ENCODE measurements around the gene MYH9.
"Not testable (repeated sequence)": the region's sequence is repeated elsewhere in the genome, so short reads cannot be mapped to it uniquely, and the experiment has no call there.

MYH9 gene

GRCh38 chr22:36261675-36262074 lies 126.1 kb downstream of the MYH9 start:
- not testable (repeated sequence) for DNase-seq

GRCh38 chr22:36259615-36260300 lies 128.0 kb downstream of the MYH9 start:
- DNase-seq: no peak

DNA sequence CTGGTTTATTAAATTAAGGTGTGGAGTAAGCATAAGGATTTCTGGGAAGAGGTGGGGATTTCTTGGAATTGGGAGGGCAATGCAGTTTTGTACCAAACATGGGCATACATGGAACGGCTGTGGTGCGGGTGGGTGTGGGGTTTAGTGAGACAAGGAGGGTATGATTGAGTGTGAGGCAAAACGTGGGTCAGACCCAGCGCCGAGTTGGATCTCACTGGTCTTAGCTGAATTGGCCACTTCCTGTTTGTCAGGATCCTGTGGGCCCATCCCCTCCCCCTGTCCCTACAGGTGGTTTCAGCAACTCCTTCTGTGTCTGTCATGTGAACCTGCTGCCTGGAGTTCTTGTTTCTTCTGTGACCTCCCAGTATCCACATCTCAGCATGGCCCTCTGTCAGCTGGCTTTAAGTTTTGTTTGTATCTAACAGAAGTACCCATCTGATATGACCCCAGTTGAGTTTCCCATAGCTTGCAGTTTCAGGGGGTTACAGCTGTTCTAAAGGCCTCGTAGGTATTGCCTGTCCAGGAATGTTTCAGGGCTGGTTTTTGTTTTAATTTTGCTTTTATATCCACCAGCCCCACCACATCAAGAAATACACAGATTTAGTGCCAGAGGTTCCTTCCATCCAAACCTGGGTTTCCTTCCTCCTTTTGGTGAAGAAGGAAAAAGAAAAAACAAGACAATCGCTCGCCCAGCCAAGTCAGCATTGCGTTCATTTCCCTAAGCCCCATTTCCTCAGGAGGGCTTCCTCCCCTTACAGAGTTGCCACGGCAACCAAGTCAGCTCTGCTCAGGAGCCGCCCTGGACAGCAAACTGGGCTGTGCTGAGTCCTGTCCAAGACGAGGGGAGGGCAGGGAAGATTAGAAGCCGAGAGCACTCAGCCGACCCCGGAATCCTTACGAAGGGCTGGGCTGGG lies 128.8 kb downstream of the MYH9 start:
- peak; percentile 41 for DNase-seq

DNA sequence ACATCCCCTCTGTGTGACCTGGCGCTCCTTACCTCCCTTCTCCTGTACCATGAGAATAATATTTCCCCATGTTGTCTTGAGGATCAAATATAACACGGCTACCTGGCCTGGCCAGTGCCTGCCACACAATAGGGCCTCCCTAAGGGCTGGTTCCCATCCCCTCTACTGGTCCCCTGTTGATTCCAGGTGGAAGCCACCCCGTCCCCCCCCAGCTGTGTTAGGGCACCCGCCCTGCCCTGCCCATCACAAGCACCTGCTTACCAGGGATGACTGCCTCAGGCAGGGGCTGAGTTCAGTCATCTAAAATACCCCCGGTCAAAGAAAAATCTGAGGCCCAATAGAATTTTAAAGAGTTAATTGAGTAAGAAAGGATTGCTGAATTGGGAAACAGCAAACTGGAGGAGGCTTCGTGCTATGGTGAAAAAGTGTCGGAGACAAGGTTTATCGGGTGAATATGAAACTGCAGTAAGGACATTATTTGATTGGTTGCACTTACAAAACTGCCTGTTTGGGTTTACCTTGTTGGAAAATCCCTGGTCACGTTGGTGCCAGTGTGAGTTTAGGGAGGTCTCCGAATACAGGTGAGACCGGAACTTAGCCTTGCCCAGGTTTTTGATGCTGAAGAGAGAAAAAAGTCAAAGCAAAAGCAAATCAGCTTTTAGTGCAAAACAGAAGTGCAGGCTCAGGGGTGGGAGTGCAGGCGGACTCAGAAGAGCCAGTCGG lies 129.7 kb downstream of the MYH9 start:
- DNase-seq: no peak

GRCh38 chr22:36257308-36257707 lies 130.5 kb downstream of the MYH9 start:
- DNase-seq: no peak

GRCh38 chr22:36256478-36256877 lies 131.3 kb downstream of the MYH9 start:
- no peak for DNase-seq

DNA sequence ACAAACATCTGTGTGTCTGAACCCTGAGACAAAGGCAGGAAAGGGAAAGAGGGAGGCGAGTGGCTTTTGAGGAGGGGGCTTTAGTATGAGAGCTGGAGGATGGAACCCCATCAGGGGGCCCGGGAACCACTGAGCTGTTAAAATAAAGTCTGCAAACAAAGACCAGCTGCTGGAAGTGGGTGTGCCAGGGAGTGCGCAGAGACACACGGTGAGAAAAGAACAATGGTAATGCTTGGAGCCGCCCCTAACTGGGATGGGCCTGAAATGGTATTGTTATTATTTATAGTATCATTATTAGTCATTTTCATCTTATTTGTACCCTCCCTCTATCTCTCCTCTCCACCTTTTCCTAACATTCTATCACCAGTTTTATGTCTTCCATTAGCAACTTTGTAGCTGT lies 132.2 kb downstream of the MYH9 start:
- DNase-seq: not testable (repeated sequence)

- DNase-seq: peak; percentile 69
Observed at GRCh38 chr22:36253523-36254490, 134.0 kb downstream of the MYH9 start.

DNA sequence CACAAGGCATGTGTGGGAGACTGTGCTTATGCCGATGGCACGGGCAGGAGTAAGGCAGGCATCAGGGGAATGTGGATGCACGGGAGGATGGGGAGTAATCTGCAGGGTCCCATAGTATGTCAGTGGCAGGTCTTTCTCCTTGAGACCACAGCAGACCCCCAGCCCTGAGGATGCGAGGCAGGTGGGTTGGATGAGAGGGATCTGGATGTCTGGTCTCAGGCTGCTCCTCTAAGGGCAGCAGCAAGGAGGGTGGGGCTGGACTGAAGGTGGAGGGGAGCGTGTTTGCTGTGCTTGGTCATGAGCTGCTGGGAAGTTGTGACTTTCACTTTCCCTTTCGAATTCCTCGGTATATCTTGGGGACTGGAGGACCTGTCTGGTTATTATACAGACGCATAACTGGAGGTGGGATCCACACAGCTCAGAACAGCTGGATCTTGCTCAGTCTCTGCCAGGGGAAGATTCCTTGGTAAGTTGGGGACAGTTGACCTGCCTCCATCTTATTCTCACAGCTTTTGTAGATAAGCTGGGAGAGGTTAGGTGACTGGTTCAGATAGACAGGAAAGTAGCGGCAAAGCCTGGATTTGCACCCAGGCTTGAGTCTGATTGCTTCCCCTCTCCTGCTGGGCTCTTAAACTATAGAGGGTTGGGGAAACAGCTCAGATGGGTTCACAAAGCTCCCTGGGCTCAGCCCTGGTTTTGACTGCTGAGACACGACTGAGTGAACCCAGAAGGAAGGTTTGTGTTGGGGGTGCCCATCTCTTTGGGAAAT lies 134.8 kb downstream of the MYH9 start, which contains the start of gene APOL1:
Gene APOL1 (plus strand): TSS at position 380 of the 769 bp plus-strand sequence. CDS start 1,823 bp downstream, outside the sequence.
- peak; percentile 82 for DNase-seq

DNA sequence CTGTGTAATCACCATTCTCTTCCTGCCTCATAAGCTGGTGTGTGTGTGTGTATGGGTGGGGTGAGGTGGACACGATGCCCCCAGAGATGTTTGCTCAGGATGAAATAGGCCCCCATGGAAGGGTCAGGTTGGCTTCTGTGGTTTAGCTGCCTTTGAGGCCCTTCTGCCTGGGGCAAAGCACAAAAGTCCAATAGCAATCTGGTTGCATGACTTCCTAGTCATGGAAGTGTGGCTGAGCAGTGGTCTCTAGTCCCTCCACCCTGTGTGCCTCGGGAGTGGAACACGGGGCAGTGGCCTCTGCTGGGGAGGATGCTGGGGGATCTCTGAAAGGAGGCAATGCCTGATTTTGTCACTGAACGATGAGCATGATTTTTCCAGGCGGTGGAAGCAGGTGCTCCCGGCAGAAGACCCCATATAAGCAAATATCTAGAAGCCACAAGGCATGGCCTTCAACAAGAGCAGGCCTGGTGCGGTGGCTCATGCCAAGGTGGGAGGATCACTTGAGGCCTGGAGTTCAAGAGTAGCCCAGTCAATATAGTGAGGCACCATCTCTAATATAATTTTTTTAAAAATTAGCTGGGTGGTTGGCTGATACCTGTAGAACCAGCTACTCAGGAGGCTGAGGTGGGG lies 135.7 kb downstream of the MYH9 start:
- not testable (repeated sequence) for DNase-seq

DNA sequence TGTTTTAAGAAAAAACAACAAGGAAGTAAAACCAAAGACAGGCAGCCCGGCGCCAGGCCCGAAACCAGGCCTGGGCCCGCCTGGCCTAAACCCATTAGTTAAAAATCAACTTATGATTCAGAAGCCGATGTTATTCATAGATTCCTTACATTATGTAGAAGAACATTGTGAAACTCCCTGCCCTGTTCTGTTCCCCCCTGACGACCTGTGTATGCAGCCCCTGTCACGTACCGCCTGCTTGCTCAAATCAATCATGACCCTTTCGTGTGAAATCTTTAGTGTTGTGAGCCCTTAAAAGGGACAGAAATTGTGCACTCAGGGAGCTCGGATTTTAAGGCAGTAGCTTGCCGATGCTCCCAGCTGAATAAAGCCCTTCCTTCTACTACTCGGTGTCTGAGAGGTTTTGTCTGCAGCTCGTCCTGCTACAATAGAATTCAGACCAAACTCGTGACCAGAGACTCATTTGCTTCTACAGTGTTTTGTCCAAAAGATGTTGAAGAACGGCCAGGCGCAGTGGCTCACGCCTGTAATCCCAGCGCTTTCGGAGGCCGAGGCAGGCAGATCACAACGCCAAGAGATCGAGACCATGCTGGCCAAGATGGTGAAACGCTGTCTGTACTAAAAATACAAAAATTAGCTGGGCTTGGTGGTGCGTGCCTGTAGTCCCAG lies 137.3 kb downstream of the MYH9 start:
- DNase-seq: not testable (repeated sequence)

- DNase-seq: no peak
Observed at GRCh38 chr22:36249160-36249559, 138.6 kb downstream of the MYH9 start.

DNA sequence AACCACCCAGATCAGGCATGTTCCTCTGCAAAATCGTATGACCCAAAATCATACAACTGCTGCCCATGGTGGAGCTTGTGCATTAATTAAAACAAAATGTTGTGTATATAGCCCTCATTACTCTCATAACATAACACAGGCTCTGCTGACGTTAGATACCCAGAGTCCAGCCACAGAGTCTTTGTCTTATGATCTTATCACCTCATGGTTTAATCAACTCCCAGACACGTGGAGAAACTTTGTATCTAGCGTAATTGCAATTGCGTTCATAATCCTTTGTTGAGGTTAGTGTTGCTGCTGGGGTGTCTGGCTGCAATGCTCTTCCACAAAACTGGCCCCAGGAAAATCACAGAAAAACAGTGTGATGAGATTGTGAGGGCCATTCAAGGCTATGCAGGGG lies 139.8 kb downstream of the MYH9 start:
- DNase-seq: peak; percentile 71

DNA sequence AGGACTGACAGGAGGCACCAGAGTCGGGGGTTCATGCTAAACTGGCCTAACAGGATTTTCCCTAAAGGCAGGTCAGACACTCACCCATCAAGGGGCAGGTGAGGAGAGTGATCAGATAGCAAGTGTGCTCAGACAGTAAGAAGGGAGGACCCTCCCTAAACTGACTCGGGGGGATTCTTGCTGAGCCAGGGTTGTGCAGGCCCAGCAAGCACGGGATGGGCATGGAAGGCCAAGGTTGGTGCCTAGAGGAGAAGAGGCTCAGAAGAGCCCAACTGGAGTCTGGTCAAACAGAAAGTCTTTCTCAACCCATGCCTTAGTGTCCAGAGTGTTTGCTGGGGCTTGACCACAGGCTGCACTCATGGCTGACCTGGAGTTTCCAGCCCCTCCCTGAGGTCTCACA lies 141.0 kb downstream of the MYH9 start:
- DNase-seq: no peak

DNA sequence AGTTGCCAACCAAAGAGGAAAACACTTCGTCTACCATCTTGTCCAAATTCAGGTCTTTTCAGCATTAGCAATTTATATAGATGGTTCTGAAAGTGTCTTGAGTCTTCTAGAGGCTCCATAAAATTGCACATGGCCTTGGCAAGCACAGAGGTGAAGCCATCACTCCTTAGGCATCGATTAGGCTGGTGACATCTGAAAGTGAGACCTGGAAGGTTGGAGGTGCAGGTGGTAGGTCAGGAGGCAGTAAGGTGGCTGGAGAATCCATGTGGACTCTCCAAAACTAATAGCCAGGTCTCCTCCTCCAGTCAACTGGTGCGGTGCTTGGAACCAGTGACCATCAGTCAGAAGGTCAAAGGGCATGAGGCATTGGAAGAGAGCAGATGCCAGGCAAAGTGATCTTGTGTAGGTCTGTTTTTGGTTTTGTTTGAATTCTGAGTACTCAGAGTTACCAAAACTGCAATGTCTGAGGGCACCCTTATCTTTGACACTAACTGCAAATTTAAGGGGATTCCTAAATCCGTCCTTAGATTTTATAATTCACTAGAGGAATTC lies 141.9 kb downstream of the MYH9 start:
- DNase-seq: no peak

GRCh38 chr22:36244522-36245391 lies 143.0 kb downstream of the MYH9 start:
- no peak for DNase-seq

DNA sequence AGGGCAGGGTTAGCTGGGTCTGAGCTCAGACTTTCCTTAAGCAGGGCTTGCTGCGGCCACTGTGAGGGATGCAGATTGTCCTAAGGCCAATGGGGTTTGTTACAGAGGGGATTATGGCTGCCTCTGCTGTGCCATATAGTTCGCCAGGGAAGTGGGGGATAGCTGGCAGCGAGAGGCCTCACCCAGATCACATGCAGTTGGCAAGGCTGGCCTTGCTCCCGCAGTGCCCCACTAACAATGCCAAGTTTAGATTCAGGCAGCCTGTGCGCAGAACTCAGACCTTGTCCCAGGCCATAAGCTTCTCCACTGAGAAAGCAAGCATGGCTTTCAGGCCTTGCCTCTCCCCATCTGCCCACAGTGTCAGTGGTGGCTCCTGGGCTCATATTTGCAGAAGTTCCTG lies 143.8 kb downstream of the MYH9 start:
- DNase-seq: no peak

GRCh38 chr22:36239401-36240171 lies 148.2 kb downstream of the MYH9 start, which contains the start of gene APOL2:
TSS of gene APOL2 (minus strand) at chr22:36239527. CDS start at chr22:36233162, 6,365 bp downstream.
- DNase-seq: peak; percentile 93
